ENCODE measurements around the gene RGS4. TPM values are rescaled to one million over a fixed set of nuclear protein-coding genes. Genes with fewer than 3 reads are reported as not detected.

Gene RGS4
- total RNA-seq: 6.6 and 20.8 TPM in 2 replicates

DNA sequence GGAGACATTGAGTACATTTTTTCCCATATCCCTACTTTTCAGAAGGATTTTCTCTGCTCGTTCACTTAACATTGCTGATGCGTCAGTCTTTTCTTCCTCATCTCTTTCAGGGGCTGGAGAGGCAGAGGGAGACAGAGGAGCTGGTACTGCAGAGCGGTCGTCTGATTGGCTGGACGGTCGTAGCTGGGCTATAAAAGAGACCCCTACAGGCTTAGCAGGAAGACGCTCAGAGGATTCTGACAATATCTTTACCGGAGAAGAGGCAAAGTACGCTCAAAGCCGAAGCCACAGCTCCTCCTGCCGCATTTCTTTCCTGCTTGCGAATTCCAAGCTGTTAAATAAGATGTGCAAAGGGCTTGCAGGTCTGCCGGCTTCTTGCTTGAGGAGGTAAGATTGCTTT is at the start of gene RGS4:
RGS4 (plus strand) TSS at position 220 of the 400 bp plus-strand sequence; CDS start at position 344, 124 bp downstream.
- DNase-seq (ENCODE audit: low read depth): peak; percentile 85
- no peaks in the 10 kb centered on the region for H3K36me3 ChIP-seq (ENCODE audit: control insufficient read depth, insufficient read depth, low read length)
- H3K4me3 ChIP-seq (ENCODE audit: low read depth, low read length): peak within 1 kb of the TSS; percentile 46
- no peaks in the 10 kb centered on the region for H3K27me3 ChIP-seq (ENCODE audit: control insufficient read depth, insufficient read depth, low read length)
- TF ChIP-seq, protein P1, sequence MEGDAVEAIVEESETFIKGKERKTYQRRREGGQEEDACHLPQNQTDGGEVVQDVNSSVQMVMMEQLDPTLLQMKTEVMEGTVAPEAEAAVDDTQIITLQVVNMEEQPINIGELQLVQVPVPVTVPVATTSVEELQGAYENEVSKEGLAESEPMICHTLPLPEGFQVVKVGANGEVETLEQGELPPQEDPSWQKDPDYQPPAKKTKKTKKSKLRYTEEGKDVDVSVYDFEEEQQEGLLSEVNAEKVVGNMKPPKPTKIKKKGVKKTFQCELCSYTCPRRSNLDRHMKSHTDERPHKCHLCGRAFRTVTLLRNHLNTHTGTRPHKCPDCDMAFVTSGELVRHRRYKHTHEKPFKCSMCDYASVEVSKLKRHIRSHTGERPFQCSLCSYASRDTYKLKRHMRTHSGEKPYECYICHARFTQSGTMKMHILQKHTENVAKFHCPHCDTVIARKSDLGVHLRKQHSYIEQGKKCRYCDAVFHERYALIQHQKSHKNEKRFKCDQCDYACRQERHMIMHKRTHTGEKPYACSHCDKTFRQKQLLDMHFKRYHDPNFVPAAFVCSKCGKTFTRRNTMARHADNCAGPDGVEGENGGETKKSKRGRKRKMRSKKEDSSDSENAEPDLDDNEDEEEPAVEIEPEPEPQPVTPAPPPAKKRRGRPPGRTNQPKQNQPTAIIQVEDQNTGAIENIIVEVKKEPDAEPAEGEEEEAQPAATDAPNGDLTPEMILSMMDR (IDR thresholded peaks at IDR 0.05; ENCODE audit: insufficient read depth, low read length, poor library complexity, severe bottlenecking): peak; percentile 63

DNA sequence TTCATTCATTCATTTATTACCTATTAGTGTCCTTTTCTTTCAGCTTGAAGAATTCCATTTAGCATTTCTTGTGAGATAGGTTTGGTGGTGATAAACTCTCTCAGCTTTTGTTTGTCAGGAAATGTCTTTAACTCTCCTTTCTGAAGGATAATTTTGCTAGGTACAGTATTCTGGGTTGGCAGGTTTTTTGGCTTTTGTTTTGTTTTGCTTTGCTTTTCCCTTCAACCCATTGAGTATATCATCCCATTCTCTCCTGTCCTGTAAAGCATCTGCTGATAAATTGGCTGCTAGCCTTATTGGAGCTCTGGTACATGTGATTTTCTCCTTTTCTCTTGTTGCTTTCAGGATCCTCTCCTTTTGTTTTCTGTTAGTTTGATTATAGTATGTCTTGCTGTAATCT is 47.0 kb upstream of the RGS4 start:
- Histone ChIP-seq H3K27me3 (ENCODE audit: control insufficient read depth, insufficient read depth, low read length) (no peaks in the 10 kb centered on the region), H3K36me3 (ENCODE audit: control insufficient read depth, insufficient read depth, low read length) (no peaks in the 10 kb centered on the region), H3K4me3 (ENCODE audit: low read depth, low read length) (no peak overlapping the region)
- TF ChIP-seq, protein P1 (IDR thresholded peaks at IDR 0.05; ENCODE audit: insufficient read depth, low read length, poor library complexity, severe bottlenecking): no peak
- DNase-seq (ENCODE audit: low read depth): no peak

DNA sequence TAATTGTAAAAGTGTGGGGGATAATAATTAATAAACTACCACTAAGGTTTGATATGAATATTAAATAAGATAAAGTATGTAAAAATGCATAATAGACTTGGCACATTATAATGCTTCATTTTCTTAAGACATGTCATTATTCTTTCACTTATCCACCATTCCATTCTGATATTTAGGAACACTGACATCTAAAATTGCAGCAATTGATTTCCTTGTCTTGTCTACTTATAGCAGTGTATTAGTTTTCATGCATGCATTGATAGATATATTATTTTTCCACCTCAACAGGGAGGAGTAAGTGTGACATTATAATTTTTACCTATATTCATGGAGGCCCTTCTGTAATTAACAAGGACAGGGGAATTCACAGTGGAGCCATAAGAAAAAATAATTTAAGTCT is 41.6 kb upstream of the RGS4 start:
- DNase-seq (ENCODE audit: low read depth): no peak
- TF ChIP-seq, protein P1 (IDR thresholded peaks at IDR 0.05; ENCODE audit: insufficient read depth, low read length, poor library complexity, severe bottlenecking): no peak
- no peak overlapping the region for H3K4me3 ChIP-seq (ENCODE audit: low read depth, low read length)
- H3K36me3 ChIP-seq (ENCODE audit: control insufficient read depth, insufficient read depth, low read length): no peaks in the 10 kb centered on the region
- no peaks in the 10 kb centered on the region for H3K27me3 ChIP-seq (ENCODE audit: control insufficient read depth, insufficient read depth, low read length)

DNA sequence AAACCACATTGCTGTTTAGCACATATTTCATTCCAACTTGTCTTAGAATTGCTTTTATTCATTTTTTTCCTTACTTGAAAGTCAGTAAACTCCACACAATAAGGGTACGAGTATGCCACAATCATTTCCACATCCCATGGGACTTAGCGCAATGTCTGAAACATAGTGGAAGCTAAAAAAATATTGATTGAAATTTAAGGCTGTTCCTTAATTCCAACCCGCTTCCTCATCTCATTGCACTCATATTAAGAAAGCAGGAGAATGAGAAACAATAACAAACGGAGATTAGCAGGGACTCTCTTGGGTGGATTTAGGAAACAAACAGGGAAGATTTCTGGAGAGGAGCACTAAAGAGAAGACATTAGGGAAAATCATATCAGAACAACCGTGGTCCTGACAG is 39.3 kb upstream of the RGS4 start:
- no peaks in the 10 kb centered on the region for H3K36me3 ChIP-seq (ENCODE audit: control insufficient read depth, insufficient read depth, low read length)
- TF ChIP-seq, protein P1 (IDR thresholded peaks at IDR 0.05; ENCODE audit: insufficient read depth, low read length, poor library complexity, severe bottlenecking): no peak
- H3K4me3 ChIP-seq (ENCODE audit: low read depth, low read length): no peak overlapping the region
- DNase-seq (ENCODE audit: low read depth): no peak
- no peaks in the 10 kb centered on the region for H3K27me3 ChIP-seq (ENCODE audit: control insufficient read depth, insufficient read depth, low read length)

DNA sequence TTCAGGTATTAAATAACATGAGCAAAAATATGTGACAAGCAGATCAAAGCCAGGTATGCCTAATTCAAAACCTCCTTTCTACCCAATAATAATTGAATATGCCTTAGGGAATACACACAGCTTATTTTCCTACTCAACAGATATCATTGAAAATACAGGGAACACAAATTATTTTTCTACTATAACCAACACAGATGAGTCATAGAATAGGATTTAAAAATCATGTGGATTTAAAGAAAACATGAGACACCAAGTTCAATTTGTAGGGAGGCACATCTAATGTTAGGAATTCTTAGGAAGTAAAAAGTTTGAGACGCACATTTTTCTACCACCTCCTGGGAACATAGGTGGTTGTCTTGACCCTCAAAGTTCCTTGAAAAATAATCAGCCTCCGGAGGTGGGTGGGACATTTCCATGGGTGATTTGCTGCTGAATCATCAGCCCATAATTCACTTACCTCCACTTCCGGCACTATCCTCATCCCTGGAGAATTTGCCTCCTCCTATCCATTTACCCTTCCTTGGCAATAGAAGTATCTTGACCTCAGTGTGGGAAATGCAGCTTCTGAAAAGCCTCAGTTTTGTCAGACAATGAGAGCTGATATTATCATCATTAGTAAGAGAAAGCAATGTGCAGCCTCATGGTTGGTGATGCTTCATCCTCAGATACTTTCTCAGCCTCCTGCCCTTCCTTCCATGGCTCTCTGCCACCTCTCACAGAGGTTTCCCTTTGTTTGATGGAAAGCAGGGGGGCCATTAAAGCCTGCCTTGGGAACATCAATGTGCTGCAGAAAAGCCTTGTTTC is 33.5 kb upstream of the RGS4 start:
- Histone ChIP-seq H3K36me3 (ENCODE audit: control insufficient read depth, insufficient read depth, low read length) (no peaks in the 10 kb centered on the region), H3K27me3 (ENCODE audit: control insufficient read depth, insufficient read depth, low read length) (no peaks in the 10 kb centered on the region), H3K4me3 (ENCODE audit: low read depth, low read length) (no peak overlapping the region)
- peak; percentile 97 for DNase-seq (ENCODE audit: low read depth)
- TF ChIP-seq, protein P1 (IDR thresholded peaks at IDR 0.05; ENCODE audit: insufficient read depth, low read length, poor library complexity, severe bottlenecking): no peak

DNA sequence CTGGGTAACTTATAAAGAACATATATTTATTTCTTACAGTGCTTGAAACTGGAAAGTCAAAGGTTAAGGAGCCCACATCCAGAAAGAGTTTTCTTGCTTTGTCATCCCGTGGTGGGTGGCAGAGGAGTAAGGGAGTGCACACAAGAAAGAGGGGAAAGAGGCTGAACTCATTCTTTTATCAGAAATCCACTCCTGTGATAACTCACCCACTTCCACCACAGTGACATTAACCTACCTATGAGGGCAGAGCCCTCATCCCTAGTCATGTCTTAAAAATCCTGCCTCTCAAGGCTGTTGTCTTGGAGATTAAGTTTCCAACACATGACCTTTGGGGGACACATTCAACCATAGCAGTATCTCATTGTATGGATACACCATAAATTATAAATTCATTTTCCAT is 32.5 kb upstream of the RGS4 start:
- no peak overlapping the region for H3K4me3 ChIP-seq (ENCODE audit: low read depth, low read length)
- TF ChIP-seq, protein P1 (IDR thresholded peaks at IDR 0.05; ENCODE audit: insufficient read depth, low read length, poor library complexity, severe bottlenecking): no peak
- peak; percentile 23 for DNase-seq (ENCODE audit: low read depth)
- H3K27me3 ChIP-seq (ENCODE audit: control insufficient read depth, insufficient read depth, low read length): no peaks in the 10 kb centered on the region
- no peaks in the 10 kb centered on the region for H3K36me3 ChIP-seq (ENCODE audit: control insufficient read depth, insufficient read depth, low read length)
